Pancreas (tissue), 10 donors: Measurements from ENCODE around the gene SMIM13. TPM values are rescaled to one million over a fixed set of nuclear protein-coding genes. Genes with fewer than 3 reads are reported as not detected.

Experiments
- ATAC-seq, 4 donors: fragments of 200-7000 bp; cut with Tn5 transposase; one replicate each; pipeline versions ENCODE4 v1.8.0 to v1.9.1; 2020; ENCODE audit warnings: mild to moderate bottlenecking in 4 of 4, moderate library complexity in 4 of 4
- DNase-seq, 6 donors: peaks; one replicate each; pipeline ENCODE4 v3.0.0-alpha.2; 2020
- FAIRE-seq: peaks from 2 replicates; lab custom pipeline; 2012; peaks lifted over from hg19 to GRCh38; lab: Jason Lieb, UNC
- H3K27ac ChIP-seq, 4 donors: fragments of 200-600 bp; sonication (generic); 1 replicate in 3 of 4; 2 replicates in 1 of 4; pipeline versions ENCODE4 v1.5.0 to v1.8.0; 2020
- H3K27me3 ChIP-seq, 4 donors: fragments of 200-600 bp; one replicate each; pipeline ENCODE4 v1.8.0; 2021
- H3K36me3 ChIP-seq, 3 donors: fragments of 200-600 bp; sonication (generic) in 1 of 3; one replicate each; pipeline versions ENCODE4 v1.5.0 to v1.8.0; 2020 to 2021
- H3K4me1 ChIP-seq, 3 donors: fragments of 200-600 bp; one replicate each; pipeline ENCODE4 v1.8.0; 2021
- H3K4me3 ChIP-seq, 4 donors: fragments of 200-600 bp; sonication (generic) in 2 of 4; one replicate each; pipeline versions ENCODE4 v1.5.0 to v1.8.0; 2020 to 2021
- H3K9me3 ChIP-seq, 4 donors: fragments of 200-600 bp; one replicate each; pipeline ENCODE4 v1.8.0; 2021
- WGBS, 2 donors: extraction: QIAGEN DNeasy Blood & Tissue Kit; methylation state at CpG; one replicate each; pipeline ENCODE4 v1.1.7; 2013; 5-methylcytosine and 5-hydroxymethylcytosine counted together
- intact Hi-C, 3 donors: fragments of 100-400 bp; cut with DNase I; formaldehyde crosslinking; loops; one replicate each; pipeline versions ENCODE4 v1.11.1 to v1.14.2; 2022
- polyA plus RNA-seq, 2 donors: library from polyadenylated mRNA; stranded (reverse); fragments of 200-250 nt; gene quantifications; one replicate each; pipeline ENCODE4 v1.2.3, GENCODE V29; 2013
- total RNA-seq, 6 donors: library from RNA; stranded (reverse); fragmentation: NEBNext Ultra II Directional in 4 of 6; extraction: Animal tissue kit (Norgen Biotek cat#: 25700) in 4 of 6; gene quantifications; one replicate each; pipeline versions ENCODE4 v1.2.1 to v1.2.4, GENCODE V29; 2021 to 2023
- TF ChIP-seq, protein P1 (sequence below), 4 donors: fragments of 200-600 bp; sonication (generic) in 3 of 4; IDR thresholded peaks; one replicate each; pipeline versions ENCODE4 v1.5.0 to v1.8.0; 2021; ENCODE audit warnings: antibody characterized with exemption in 4 of 4
- donor health status: healthy with polysubstance abuse.
- donor health status: DM: no; HTN: no; CAD: no; lungs with moderate emphysema.
- donor health status: DM: no; HTN: no; CAD: no.
- donor health status: control.
- donor health status: control.
- donor health status: Bipolar disorder and iron deficiency.
- donor health status: DM: yes; HTN: yes; CAD: no.
- donor health status: DM: no; HTN: no; CAD: no.
- donor health status: DM: no; HTN: no; CAD: no.
- donor health status: DM: yes; HTN: yes; CAD: no.

Gene SMIM13
- total and polyA plus RNA-seq, 8 donors: 1.4 to 5.1 (median 2.9) TPM

DNA sequence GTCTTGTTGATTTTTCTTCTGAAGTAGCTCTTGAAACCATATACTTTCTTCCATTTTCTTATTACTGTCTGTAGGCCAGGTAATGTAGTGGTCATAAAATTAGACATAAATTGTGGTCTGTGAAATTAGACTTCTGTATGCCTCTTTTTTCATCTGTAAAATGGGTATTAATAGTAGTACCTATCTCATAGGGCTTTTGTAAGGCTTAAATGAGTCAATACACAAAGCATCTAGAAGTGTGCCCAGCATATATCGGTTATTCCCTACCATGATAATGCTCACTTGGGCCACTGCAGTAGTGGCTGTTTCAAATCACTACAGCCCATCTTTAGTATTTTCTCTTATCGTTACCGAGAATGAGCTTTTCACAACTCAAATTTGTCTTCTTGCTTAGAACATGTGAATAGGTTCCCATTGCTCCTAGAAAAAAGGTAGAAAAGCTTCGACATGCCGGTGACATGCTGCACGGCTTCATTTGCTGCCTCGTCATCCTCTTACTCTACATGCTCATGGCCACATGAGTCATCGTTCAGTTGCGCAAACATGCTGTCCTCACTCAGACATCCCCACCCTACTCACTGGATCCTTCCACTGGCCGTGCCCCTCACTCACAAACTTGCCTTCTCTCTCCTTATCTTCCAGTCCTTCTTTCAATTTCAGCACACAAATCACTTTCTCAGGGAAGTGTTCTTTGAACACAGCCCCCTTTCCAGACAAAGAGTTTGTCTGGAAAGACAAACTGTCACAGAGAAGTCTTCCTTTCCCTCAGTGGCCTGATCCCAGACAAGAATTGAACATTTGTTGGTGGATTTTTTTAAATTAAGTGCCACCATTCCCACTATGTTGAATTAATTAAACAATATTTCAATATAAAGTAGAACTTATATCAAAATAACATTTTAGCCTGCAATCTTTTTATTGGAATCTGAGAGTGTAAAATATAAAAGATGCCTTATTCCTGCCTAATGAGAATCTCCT, 50.0 kb downstream of the SMIM13 start:
- DNase-seq: peak in 2 of 6 donors; percentile 27 to 56
- no peaks in the 10 kb centered on the region for H3K9me3 ChIP-seq
- no peaks in the 10 kb centered on the region for H3K4me1 ChIP-seq
- TF ChIP-seq, protein P1, sequence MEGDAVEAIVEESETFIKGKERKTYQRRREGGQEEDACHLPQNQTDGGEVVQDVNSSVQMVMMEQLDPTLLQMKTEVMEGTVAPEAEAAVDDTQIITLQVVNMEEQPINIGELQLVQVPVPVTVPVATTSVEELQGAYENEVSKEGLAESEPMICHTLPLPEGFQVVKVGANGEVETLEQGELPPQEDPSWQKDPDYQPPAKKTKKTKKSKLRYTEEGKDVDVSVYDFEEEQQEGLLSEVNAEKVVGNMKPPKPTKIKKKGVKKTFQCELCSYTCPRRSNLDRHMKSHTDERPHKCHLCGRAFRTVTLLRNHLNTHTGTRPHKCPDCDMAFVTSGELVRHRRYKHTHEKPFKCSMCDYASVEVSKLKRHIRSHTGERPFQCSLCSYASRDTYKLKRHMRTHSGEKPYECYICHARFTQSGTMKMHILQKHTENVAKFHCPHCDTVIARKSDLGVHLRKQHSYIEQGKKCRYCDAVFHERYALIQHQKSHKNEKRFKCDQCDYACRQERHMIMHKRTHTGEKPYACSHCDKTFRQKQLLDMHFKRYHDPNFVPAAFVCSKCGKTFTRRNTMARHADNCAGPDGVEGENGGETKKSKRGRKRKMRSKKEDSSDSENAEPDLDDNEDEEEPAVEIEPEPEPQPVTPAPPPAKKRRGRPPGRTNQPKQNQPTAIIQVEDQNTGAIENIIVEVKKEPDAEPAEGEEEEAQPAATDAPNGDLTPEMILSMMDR (IDR thresholded peaks at IDR 0.05): no peak
- 72 to 78% methylated on average over 10 of the region's 10 CpGs for WGBS, 2 donors
- no peaks in the 10 kb centered on the region for H3K27me3 ChIP-seq
- H3K4me3 ChIP-seq: no peak overlapping the region
- no peak for FAIRE-seq
- no peak overlapping the region for H3K27ac ChIP-seq
- ATAC-seq: peak in 3 of 4 donors; percentile 65 to 88 (median 76)
- intact Hi-C loops: loop anchor here in 1 of 3 donors (10.0 kb wide), 1 partner anchor 351 kb away; no protein-coding TSS in a partner anchor
- H3K36me3 ChIP-seq: no peaks in the 10 kb centered on the region

DNA sequence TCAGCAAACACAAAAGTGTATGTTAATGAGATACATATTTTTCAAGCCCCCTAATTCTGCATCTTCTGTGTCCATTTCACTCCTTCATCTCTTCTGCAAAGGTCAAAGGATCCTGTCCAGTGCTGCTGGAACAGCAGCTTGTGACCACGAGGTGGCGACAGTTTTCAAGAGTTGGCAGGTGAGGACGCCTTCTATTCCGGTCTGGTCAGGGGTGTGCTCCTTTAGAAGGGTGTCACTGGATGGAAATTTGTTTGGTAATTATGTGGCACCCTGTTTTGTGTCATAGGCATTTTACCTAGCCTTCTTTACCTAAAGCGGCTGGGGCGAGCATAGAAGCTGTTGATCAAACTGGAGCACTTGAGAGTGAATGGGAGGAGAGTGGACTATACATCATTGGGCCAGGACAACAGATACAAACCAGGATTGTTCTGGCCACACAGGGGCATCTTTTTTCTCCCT, 50.8 kb downstream of the SMIM13 start:
- WGBS, 2 donors: 10 to 13% methylated on average over 6 of the region's 6 CpGs
- TF ChIP-seq, protein P1 (IDR thresholded peaks at IDR 0.05): peak; percentile 55 to 81 (median 68)

DNA sequence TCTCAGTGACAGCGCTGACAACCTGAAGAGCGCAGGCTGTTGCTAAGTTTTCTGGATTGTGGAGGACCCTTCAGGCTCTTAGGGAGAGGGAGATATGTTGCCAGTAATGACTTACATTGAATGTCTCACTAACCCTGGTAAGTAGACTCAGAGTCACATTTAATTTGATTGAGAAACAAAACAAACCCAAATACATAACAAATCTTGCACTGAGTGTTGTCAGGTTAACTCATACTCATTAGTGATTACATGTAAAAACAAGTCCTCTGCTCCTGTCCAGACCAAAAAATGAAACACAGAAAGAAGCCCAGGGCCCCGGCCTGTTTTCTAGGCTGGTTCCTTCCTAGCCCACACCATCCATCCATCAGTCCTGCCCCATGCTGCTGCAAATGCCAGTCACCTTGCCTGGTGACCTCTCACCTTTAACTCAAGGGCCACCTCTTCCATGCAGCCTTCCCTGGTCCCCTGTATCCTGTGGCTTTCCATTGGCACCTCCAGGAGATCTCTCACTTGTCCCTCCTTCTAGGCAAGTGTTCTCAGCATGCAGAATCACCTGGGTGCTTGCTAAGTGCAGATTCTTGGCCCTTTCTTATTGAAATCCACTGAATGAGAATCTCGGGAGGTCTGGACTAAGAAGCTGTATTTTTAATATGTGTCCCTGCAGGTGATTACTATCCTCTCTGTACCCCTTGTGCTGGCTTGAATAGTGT, 52.6 kb downstream of the SMIM13 start:
- Histone ChIP-seq H3K4me3 (no peak overlapping the region), H3K27ac (no peak overlapping the region), H3K4me1 (no peaks in the 10 kb centered on the region), H3K27me3 (no peaks in the 10 kb centered on the region), H3K36me3 (no peaks in the 10 kb centered on the region), H3K9me3 (no peaks in the 10 kb centered on the region)
- no peak for DNase-seq
- TF ChIP-seq, protein P1 (IDR thresholded peaks at IDR 0.05): no peak
- no peak for ATAC-seq
- FAIRE-seq: no peak
- WGBS, 2 donors: 88 to 89% methylated on average over 4 of the region's 4 CpGs
- intact Hi-C loops: loop anchor here in 2 of 3 donors (5.0 to 10.0 kb wide), 2 partner anchors 349 to 351 kb away; no protein-coding TSS in a partner anchor

More for the DNA sequence above, 50.8 kb downstream of the SMIM13 start:
- Histone ChIP-seq H3K9me3 (no peaks in the 10 kb centered on the region), H3K27me3 (no peaks in the 10 kb centered on the region), H3K27ac (no peak overlapping the region), H3K36me3 (no peaks in the 10 kb centered on the region), H3K4me3 (no peak overlapping the region), H3K4me1 (no peaks in the 10 kb centered on the region)
- FAIRE-seq: peak; percentile 20
- ATAC-seq: peak; percentile 87 to 97 (median 96)
- DNase-seq: peak; percentile 53 to 85 (median 71)
- intact Hi-C loops: loop anchor here in 1 of 3 donors (10.0 kb wide), 1 partner anchor 350 kb away; no protein-coding TSS in a partner anchor

DNA sequence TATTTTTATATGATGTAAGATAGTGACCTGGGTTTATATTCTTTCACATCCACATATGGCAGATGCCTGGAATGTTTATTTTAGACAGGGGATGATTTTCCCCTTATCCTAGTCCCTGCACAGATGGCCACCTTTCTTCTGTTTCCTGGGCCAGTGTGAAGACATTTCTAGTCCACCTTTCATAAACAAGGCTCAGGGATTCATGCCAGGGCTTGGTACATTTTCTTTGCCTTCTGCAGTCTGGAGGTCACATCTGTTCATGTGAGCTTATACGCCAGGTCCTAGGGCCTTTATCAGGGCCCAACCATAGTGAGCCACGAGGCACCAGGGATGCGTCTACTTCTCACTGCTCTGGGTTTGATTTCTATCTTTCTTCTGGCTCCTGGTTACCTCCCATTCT, 55.9 kb downstream of the SMIM13 start:
- Histone ChIP-seq H3K9me3 (no peaks in the 10 kb centered on the region), H3K4me3 (no peak overlapping the region), H3K4me1 (no peaks in the 10 kb centered on the region), H3K27me3 (no peaks in the 10 kb centered on the region), H3K36me3 (no peaks in the 10 kb centered on the region), H3K27ac (no peak overlapping the region)
- intact Hi-C loops: loop anchor here in 2 of 3 donors (5.0 to 10.0 kb wide), 2 partner anchors 345 to 348 kb away; no protein-coding TSS in a partner anchor
- no peak for ATAC-seq
- TF ChIP-seq, protein P1 (IDR thresholded peaks at IDR 0.05): no peak
- 90 to 94% methylated on average over 3 of the region's 3 CpGs for WGBS, 2 donors
- FAIRE-seq: no peak
- DNase-seq: no peak
